ENCODE data around the gene PSMG2.
A peak's percentile ranks its signal among the peaks of the same experiment; 100 is the strongest.
"Not testable (repeated sequence)": the region's sequence is repeated elsewhere in the genome, so short reads cannot be mapped to it uniquely, and the experiment has no call there.

The PSMG2 gene

DNA sequence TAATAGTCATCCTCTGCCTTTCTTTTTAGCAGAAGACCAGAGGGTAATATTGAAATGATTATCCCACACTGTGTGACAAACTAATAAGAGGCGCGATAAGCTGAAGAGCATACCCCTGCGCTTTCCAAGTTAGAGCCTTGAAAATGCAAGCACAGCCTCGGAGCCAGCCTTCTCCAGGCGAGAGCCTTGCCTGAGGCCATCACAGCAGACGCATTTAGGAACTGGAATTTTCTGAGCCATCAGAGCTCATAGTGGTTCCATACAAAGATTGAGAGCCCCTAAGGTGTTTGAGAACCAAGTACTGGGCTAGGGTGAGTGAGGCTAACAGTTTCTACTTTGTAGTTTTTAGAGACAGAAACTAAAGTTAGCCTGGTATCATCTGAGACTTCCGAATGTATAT is 19.9 kb downstream of the PSMG2 start:
- DNase-seq (ENCODE audit: low spot score) = no peak

DNA sequence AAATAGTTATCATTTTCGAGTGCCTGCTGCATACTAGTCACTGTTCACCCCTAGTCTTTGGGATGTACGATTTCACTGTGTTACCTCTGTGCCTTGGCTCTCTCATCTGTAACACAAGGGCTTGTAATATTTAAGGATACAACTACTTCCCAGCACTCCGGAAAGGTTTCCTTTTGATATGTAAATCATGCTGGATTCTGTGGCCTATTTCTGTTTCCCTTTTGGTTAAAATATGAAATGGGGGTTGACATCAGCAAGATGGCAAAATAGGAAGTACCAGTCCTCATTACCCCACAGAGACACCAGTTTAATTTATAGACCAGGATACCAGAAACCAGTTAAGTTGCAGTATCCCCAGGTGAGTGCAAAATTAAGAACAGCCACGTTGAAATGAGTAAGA is 23.5 kb downstream of the PSMG2 start:
- no peak for DNase-seq (ENCODE audit: low spot score)

DNA sequence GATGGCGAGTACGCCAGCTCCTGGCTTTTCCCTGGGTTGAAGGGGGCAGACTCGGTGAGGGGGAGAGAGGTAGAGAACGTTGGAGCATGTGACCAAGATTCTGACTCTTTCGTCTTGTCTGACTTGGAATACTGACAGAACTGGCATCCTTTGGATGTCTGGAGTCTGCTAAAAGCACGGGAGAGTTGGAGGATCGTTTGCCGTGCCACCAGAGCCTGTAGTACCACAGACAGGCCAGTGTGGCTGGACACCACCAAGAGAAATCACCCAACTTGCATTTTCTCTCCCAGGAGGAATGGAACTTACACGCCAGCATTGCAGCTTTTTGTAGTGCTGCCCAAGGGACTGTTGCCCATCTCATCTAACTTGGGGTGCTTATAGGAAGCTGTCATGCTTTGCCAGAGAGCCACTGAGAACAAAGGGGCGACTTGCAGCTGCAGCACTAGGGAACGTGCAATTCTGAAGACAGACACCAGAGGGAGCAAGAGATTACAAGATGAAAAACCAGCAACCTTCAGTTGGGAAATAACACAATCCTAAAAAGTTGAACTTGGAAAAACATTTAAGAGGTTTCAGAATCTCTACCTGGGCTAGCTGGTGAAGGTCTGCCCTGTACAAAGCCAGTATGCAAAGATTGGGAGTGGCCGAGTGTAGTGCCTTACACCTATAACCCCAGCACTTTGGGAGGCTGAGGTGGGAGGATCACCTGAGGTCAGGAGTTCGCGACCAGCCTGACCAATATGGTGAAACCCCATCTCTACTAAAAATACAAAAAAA is 24.1 kb downstream of the PSMG2 start:
- peak; percentile 83 for DNase-seq (ENCODE audit: low spot score)

DNA sequence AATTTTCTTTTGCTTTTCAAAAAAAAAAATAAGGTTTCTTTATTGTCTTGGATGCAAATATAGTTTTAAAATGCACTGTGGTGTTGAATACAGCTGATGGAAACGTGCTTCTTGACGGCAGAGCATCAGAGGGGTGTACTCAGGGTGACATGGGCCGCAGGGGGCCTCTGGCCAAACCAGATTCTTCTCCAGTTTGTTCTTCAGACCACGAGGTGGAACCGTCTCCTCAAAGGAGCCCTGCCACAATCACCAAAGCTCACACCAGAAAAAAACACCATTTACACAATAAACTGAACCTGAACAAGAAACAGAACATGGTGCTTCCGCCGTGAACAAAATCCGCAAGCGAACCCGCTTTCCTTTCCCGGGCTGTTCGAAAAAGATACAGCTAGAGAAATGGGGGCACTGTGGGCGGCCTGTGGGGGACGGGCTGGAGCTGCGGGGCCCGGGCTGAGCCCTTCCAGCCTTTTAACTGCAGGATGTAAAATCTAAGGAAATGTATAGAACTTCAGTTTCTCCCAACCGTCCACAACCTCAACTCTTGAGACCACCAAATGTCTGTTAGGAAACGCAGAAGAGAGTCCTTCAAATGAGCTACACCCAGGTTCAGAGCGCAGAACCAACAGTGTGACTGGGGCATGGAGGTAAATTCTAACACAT is 34.5 kb downstream of the PSMG2 start:
- no peak for DNase-seq (ENCODE audit: low spot score)

DNA sequence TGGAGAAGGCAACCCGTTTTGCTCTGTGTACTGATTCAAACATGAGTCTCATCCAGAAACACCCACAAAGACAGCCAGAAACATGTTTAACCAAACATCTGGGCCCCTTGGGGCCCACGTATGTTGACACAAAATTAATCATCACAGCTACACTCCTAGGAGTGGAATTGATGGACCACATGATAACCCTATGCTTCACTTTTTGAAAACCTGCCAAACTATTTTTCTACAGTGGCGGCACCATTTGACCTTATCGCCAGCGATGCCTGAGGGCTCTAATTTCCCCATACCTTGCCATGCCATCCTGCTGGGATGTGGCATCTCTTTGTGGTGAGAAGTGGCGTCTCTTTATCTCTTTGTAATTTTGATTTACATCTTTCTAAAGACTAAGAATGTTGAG is 38.5 kb downstream of the PSMG2 start:
- no peak for DNase-seq (ENCODE audit: low spot score)

DNA sequence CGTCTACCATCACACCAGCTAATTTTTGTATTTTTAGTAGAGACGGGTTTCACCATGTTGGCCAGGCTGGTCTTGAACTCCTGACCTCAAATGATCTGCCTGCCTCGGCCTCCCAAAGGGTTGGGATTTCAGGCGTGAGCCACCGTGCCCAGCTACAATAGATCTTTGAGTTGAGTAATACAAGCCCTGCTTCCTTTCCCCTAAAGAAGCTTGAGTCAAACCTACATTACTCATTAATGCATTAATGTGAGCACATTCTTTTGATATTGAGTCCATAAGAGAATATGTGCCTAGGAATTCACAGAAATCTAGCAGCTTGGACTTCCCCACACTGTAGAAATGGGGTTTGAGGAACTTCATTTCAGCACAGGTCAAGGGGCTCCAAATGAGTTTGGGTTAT is 39.6 kb downstream of the PSMG2 start:
- DNase-seq (ENCODE audit: low spot score) = no peak

DNA sequence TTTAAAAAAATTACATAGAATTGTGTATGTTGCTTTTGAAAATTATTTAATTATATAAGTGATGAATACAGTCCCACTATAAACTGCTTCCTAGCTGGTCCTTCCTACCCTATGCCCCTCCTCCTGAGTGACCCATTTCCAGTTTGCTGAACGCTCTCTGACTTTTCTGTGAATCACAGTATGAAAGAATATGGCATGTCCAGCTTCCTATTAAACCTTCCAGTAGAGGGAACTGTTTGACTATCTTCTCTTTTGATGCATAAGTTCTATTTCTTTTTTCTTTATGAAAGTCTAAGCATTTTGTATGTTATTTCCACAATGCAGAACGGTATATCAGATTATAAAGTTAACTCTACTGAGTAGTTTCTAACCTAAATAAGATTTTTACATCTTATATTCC is 41.3 kb downstream of the PSMG2 start:
- DNase-seq (ENCODE audit: low spot score) = peak; percentile 74

DNA sequence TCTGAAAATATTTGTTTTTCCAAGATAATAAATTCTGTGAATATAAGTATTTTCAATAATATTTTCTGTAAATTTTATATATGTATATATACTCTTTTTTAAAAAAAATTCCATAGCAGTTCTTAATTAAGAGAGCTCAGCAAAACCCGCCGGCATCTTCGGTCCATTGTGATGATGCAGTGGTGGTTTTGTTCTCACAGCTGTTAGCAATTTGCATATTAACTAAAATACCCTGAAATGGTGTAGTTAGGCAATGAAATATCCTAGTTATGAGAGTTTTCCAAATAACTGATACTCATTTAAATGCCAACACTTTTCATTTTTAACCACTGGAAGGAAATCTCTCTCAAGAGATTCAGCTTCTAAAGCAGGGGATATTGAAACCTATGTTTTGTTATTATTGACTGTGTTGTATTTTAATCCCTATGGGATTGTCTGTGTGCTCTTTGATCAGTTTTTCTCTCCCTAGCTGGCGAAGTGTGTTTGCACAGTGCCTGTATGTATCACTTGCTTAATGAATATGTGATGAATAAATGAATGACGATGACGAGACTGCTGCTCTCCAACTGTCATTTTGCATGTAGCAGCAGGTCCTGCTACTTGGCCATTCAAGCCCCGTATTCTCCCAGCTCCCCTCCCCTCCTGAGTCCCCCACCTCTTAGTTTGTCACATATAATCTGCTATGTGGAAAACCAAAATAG is 42.4 kb downstream of the PSMG2 start:
- peak; percentile 49 for DNase-seq (ENCODE audit: low spot score)

DNA sequence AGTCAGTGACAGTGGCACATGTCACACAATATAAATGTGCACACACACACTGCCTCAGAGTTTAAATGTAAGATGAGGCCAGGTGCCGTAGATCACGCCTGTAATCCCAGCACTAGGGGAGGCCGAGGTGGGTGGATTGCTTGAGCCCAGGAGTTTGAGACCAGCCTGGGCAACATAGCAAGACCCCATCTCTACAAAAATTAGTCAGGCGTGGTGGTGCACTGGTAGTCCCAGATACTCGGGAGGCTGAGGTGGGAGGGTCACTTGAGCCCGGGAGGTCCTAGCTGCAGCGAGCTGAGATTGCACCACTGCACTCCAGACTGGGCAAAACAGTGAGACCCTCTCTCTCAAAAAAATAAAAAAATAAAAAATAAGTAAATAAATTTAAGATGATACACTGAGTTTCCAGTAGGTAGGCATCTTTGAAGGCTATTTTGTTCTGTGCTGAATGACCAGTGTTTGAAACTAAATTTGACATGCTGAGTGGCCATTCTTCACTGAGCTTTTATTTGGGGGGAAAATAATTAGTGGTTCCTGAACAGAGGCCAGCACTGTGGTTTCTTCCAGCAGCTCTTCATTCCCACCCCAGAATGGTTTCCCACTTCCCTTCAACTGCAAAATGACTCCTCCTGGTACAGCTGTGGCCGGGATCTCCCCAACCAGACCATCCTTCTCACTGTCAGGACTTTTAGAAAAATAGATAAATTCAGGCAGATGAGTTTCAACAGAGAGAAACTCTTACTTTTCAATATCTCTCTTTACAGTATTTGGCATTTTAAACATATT is 44.9 kb downstream of the PSMG2 start:
- no peak for DNase-seq (ENCODE audit: low spot score)

DNA sequence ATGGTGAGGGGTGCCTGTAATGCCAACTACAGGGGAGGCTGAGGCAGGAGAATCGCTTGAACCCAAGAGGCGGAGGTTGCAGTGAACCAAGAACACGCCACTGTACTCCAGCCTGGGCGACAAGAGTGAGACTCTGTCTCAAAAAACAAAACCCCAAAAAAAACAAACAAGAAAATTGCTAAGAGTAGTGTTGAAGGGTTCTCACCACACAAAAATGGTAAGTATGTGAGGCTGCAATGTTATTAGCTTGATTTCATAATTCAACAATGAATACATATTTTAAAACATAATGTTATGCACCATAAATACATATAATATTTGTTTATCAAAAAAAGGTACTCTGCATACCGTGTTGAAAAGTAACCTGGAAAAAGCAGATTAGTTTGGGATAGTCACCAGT is 45.8 kb downstream of the PSMG2 start:
- DNase-seq (ENCODE audit: low spot score) = no peak

DNA sequence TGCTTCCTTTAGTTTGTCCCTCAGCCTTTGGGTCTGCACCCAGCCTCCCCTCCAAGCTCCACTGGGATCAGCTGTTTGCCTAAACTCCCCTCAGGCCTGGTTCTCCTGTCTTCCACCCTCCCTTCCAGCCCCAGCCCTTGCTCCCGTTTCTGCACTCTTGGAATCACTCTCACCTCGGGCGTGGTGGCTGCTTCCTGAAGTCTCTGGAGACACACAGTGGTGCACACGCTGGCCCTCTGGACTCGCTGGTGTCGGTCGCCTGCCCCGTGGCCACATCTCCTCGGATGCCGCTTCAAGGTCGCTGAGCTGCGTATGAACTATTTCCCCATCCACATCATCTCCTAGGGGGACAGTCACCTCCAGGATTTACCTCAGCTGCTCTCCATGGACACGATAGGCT is 46.3 kb downstream of the PSMG2 start:
- DNase-seq (ENCODE audit: low spot score) = no peak

DNA sequence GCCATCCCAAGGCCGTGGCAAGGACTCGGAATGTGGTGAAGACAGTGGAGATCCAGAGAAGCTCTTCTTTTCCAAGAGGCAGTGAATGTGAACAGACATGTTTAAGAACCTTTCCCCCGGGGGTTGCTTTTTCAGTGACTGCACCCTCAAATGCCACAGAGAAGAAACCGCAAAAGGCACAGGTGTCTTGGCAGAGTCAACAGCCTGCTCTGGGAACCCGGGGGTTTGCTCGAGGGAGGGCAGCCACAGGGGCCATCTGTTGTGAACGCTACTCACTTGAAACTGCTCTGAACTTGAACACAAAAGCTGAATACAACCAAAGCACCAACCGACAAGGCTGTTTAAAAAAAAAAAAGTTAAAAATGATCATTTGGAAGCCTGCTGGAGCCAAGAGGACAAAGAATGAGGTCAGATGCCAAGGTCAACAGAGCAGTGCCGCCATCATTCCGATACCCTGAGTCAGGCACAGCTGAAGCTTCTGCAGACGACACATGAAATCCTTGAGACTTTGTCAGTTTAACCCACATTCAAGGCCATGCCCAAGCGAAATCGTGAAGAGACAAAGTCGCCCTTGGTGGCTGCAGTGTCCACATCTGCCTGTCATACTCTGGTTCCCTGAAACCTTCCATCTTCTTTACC is 47.4 kb downstream of the PSMG2 start:
- peak; percentile 50 for DNase-seq (ENCODE audit: low spot score)

DNA sequence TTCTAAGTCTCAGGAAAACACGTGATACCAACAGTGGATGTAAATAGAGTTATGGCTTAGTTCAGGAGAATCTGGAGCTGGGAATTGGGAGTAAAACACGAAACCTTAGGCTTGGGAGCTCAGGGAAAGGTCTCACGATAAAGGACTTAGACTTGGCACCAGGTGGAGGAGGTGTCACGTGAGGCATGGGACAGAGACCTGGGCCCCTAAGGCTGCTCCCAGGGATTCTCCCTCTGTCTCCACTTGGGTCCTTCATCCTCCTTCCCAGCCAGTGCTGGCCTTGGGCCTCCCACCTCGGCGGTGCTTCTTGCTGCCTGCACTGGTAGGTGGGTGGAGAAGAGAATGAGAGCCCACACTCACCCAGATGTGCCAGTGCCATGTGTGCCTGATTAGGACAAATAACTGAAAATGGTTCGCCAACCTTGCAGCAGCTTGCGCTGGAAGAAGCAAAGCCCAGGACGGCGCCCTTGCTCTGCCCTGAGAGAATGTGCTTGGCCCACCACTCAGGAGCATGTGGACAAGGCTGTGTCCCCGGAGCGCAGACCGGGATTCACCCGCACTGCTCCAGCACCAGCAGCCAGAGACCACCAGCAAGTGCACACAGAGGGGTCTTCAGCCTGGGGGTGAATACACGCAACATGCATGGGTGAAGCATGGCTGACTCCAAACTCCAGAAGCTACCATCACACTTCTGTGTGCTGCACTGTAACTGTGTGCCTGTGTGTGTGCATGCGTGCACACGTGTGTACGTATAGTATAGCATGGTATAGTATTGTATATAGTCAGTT is 48.1 kb downstream of the PSMG2 start:
- no peak for DNase-seq (ENCODE audit: low spot score)

DNA sequence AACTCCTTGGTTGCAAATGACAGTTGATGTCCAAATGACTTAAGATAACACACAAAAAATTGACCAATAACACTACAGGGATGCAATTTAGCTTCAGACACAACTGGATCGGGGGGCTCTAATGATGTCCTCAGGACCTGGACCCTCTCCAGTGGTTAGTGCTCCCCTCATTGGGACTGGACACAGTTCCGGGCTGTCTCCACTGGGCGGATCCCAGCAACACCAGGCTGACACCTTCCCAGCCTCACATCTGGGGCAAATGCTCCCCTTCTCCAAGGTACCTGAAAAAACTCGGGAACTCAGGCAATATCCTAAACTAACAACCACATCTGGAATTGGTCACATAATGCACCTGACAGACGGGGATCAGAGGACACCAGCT is 48.7 kb downstream of the PSMG2 start:
- DNase-seq (ENCODE audit: low spot score) = no peak

DNA sequence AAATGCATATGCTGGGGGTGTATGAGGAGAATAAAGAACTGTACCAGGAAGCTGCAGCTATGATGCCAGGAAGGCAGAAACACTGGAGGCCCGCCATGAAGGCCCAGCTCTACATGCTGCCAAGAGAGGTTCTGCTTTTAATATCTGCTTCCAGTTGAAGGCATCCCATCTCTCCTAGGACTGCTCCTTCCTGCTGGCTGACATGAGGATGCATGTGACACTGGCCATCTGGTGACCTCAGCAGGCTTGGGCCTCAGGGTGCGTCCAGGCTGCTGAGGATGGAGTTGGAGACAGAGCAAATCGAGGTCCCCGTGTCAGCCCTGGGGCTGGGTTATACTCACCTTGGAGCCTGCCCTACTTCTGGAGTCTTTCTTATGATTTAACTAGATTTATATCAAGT is 49.0 kb downstream of the PSMG2 start:
- no peak for DNase-seq (ENCODE audit: low spot score)

DNA sequence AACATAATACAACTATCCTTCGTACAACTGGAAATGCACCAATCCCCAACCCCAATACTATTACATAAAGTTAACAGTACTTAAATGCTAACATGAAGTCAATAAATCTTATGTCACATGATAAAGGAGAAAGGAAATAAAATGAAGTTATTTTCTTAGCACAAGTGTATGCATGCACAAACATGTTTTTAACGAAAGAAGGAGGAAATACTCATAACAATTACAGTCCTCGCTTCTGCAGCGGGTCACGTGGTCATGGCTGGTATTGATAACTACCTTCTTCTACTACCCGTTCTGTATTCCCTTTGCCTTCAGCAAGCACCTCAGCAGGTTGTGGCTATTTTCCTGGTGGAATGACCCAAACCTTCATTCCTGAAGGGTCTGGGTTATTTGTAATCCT is 51.7 kb downstream of the PSMG2 start:
- DNase-seq (ENCODE audit: low spot score) = no peak

DNA sequence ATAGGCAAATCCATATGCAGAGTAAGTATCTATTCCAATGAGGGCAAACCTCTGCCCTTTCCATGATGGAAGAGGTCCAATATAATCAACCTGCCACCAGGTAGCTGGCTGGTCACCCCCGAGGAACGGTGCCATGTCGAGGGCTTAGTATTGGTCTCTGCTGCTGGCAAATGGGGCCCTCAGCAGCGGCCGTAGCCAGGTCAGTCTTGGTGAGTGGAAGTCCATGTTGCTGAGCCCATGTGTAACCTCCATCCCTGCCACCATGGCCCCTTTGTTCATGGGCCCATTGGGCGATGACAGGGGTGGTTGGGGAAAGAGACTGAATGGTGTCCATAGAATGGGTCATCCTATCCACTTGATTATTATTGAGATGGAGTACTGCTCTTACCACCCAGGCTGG is 52.8 kb downstream of the PSMG2 start:
- not testable (repeated sequence) for DNase-seq (ENCODE audit: low spot score)

DNA sequence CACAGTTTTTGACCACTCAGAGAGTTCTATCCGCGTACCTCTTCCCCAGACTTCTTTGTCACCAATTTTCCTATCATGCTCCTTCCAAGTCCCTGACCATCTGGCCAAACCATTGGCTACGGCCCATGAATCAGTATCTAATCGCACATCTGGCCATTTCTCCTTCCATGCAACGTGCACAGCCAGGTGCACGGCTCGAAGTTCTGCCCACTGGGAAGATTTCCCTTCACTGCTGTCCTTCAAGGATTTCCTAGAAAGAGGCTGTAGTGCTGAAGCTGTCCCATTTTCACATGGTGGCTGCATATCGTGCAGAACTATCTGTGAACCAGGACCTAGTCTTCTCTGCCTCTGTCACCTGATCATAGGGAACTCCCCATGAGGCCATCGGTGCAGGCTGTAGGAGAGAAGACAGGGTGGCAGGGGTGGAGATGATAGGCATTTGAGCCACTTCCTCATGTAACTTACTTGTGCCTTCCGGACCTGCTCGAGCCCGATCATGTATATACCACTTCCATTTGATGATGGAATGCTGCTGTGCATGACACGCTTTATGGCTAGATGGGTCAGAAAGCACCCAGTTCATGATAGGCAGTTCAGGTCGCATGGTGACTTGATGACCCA is 53.9 kb downstream of the PSMG2 start:
- DNase-seq (ENCODE audit: low spot score) = not testable (repeated sequence)

DNA sequence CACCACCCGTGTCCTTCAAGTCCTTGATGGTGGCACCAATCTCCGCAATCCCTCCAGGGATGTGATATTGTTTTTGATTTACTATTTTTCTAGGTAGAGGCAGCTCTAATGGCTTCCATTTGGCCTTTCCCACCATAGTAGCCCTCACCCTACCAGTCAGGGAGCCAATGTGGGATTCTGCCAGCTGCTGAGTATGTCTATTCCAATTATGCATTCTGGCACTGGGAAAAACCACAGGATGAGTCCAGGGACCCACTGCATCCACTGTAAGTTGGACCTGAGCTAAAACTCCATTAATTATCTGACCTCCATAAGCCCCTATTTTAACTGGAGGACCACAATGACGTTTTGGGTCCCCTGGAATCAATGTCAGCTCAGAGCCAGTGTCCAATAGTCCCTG is 55.7 kb downstream of the PSMG2 start:
- not testable (repeated sequence) for DNase-seq (ENCODE audit: low spot score)

DNA sequence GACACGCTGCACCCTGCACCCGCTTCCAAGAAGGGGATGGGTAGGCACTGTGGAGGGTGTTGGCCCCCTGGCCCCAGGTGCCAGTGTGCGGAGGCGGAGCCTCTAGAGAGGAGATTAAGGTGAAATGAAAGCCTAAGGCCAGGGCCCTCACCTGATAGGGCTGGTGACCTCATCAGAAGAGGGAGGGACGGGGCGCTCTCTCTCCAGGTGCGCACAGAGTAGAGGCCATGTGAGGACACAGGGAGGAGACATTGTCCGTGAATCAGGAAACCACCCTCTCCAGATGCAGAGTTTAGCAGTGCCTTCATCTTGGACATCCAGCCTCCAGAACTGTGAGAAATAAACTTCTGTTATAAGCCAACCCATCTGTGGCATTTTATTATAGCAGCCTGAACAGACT is 62.3 kb downstream of the PSMG2 start:
- no peak for DNase-seq (ENCODE audit: low spot score)

DNA sequence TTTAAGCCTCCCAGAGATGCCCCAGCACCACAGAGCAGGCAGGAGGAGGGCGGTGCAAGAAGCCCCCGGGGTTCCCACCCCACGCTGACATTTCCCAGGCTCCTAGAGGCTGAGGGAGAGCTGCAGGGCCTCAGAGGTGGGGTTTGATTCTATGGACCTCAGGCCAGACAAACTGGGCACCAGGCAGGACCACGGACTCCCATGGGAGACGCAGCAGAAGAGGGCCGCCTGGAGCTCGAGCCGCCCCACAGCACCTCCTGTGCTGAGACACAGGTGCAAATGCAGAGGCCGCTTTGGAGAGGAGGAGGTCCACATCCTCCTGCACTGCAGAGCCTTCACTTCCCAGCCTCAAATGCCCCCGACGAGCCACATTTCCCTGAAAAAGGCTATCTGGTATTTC is 62.7 kb downstream of the PSMG2 start:
- DNase-seq (ENCODE audit: low spot score) = no peak
